OCI-LY7 (cell line): ENCODE data around the gene CYP27C1.

Experiments
- CTCF ChIP-seq: fragments of 200-600 bp; sonication (generic); conservative IDR thresholded peaks from 2 replicates; pipeline ENCODE4 v1.5.1; 2014; ENCODE audit warnings: mild to moderate bottlenecking, antibody characterized with exemption, low read length, moderate library complexity, mixed read lengths
- EZH2phosphoT487 ChIP-seq: fragments of 200-600 bp; sonication (generic); IDR thresholded peaks from 2 replicates; pipeline ENCODE4 v1.6.1; 2018; ENCODE audit warnings: low read depth, borderline replicate concordance, mild to moderate bottlenecking, mixed run types, antibody characterized with exemption, low read length, moderate library complexity, mixed read lengths

- no peak for TF ChIP-seq CTCF
- no peak for TF ChIP-seq EZH2phosphoT487
Observed at GRCh38 chr2:127177617-127178263, 42.4 kb downstream of the CYP27C1 start.
